Measurements from ENCODE around the gene PHKB.
"Not testable (repeated sequence)": the region's sequence is repeated elsewhere in the genome, so short reads cannot be mapped to it uniquely, and the experiment has no call there.

The PHKB gene

GRCh38 chr16:47672475-47672874 is 211.3 kb downstream of the PHKB start:
- H3K9me3 Mint-ChIP-seq: no peaks in the 10 kb centered on the region
- DNase-seq (no peak), ATAC-seq (replicated peaks) (no peak)
- peaks cover 10% of the 10 kb centered on the region for H3K36me3 Mint-ChIP-seq (ENCODE audit: insufficient read depth)
- no peaks in the 10 kb centered on the region for H3K27me3 Mint-ChIP-seq
- H3K4me1 Mint-ChIP-seq (ENCODE audit: low read depth in 2 of 2): peaks cover 9 to 10% of the 10 kb centered on the region in 2 donors
- no peak overlapping the region for H3K4me3 Mint-ChIP-seq
- peak overlapping the region in 1 of 2 donors; percentile 65 for H3K27ac Mint-ChIP-seq

- no peak overlapping the region for H3K27ac Mint-ChIP-seq
- no peaks in the 10 kb centered on the region for H3K27me3 Mint-ChIP-seq
- no peak overlapping the region for H3K4me3 Mint-ChIP-seq
- DNase-seq (no peak), ATAC-seq (replicated peaks) (no peak)
- H3K9me3 Mint-ChIP-seq: no peaks in the 10 kb centered on the region
- H3K36me3 Mint-ChIP-seq (ENCODE audit: insufficient read depth): peaks cover 10% of the 10 kb centered on the region
- H3K4me1 Mint-ChIP-seq (ENCODE audit: low read depth in 2 of 2): no peaks in the 10 kb centered on the region
Measured at GRCh38 chr16:47676635-47677177, 215.6 kb downstream of the PHKB start.

- DNase-seq; H3K4me1 Mint-ChIP-seq (ENCODE audit: low read depth in 2 of 2); H3K9me3 Mint-ChIP-seq; H3K27me3 Mint-ChIP-seq; H3K4me3 Mint-ChIP-seq; H3K27ac Mint-ChIP-seq; ATAC-seq (replicated peaks): not testable (repeated sequence)
- H3K36me3 Mint-ChIP-seq (ENCODE audit: insufficient read depth): peaks cover 13% of the 10 kb centered on the region
Measured at GRCh38 chr16:47681571-47681970, 220.4 kb downstream of the PHKB start.

GRCh38 chr16:47687694-47688093 is 226.6 kb downstream of the PHKB start:
- no peak for ATAC-seq (replicated peaks)
- H3K4me3 Mint-ChIP-seq: no peak overlapping the region
- no peaks in the 10 kb centered on the region for H3K27me3 Mint-ChIP-seq
- no peak for DNase-seq
- no peaks in the 10 kb centered on the region for H3K9me3 Mint-ChIP-seq
- peaks cover 29% of the 10 kb centered on the region for H3K36me3 Mint-ChIP-seq (ENCODE audit: insufficient read depth)
- H3K4me1 Mint-ChIP-seq (ENCODE audit: low read depth in 2 of 2): no peaks in the 10 kb centered on the region
- peak overlapping the region in 1 of 2 donors; percentile 21 for H3K27ac Mint-ChIP-seq

- ATAC-seq (replicated peaks) (no peak), DNase-seq (no peak)
- no peak overlapping the region for H3K4me3 Mint-ChIP-seq
- no peaks in the 10 kb centered on the region for H3K4me1 Mint-ChIP-seq (ENCODE audit: low read depth in 2 of 2)
- H3K9me3 Mint-ChIP-seq: no peaks in the 10 kb centered on the region
- peaks cover 57% of the 10 kb centered on the region for H3K36me3 Mint-ChIP-seq (ENCODE audit: insufficient read depth)
- no peaks in the 10 kb centered on the region for H3K27me3 Mint-ChIP-seq
- no peak overlapping the region for H3K27ac Mint-ChIP-seq
Measured at GRCh38 chr16:47693226-47693625, 232.1 kb downstream of the PHKB start.

- Mint-ChIP-seq H3K27me3 (no peaks in the 10 kb centered on the region), H3K9me3 (no peaks in the 10 kb centered on the region), H3K36me3 (ENCODE audit: insufficient read depth) (peaks cover 63% of the 10 kb centered on the region), H3K27ac (no peak overlapping the region), H3K4me3 (no peak overlapping the region), H3K4me1 (ENCODE audit: low read depth in 2 of 2) (no peaks in the 10 kb centered on the region)
- DNase-seq (no peak), ATAC-seq (replicated peaks) (no peak)
Measured at GRCh38 chr16:47694543-47694942, 233.4 kb downstream of the PHKB start.

GRCh38 chr16:47695756-47696155 is 234.6 kb downstream of the PHKB start:
- no peak overlapping the region for H3K27ac Mint-ChIP-seq
- no peak overlapping the region for H3K4me3 Mint-ChIP-seq
- H3K27me3 Mint-ChIP-seq: no peaks in the 10 kb centered on the region
- no peaks in the 10 kb centered on the region for H3K4me1 Mint-ChIP-seq (ENCODE audit: low read depth in 2 of 2)
- no peaks in the 10 kb centered on the region for H3K9me3 Mint-ChIP-seq
- DNase-seq (no peak), ATAC-seq (replicated peaks) (no peak)
- peaks cover 62% of the 10 kb centered on the region for H3K36me3 Mint-ChIP-seq (ENCODE audit: insufficient read depth)

- Mint-ChIP-seq H3K4me3 (no peak overlapping the region), H3K27ac (no peak overlapping the region), H3K27me3 (no peaks in the 10 kb centered on the region), H3K9me3 (no peaks in the 10 kb centered on the region), H3K4me1 (ENCODE audit: low read depth in 2 of 2) (no peaks in the 10 kb centered on the region), H3K36me3 (ENCODE audit: insufficient read depth) (peaks cover 57% of the 10 kb centered on the region)
- DNase-seq (no peak), ATAC-seq (replicated peaks) (no peak)
Measured at GRCh38 chr16:47697826-47698225, 236.7 kb downstream of the PHKB start.

- peaks cover 50% of the 10 kb centered on the region for H3K36me3 Mint-ChIP-seq (ENCODE audit: insufficient read depth)
- no peaks in the 10 kb centered on the region for H3K9me3 Mint-ChIP-seq
Measured at GRCh38 chr16:47699106-47699505, 238.0 kb downstream of the PHKB start.

GRCh38 chr16:47700857-47701587 is 239.9 kb downstream of the PHKB start:
- no peak overlapping the region for H3K27ac Mint-ChIP-seq
- no peak overlapping the region for H3K4me3 Mint-ChIP-seq
- no peaks in the 10 kb centered on the region for H3K4me1 Mint-ChIP-seq (ENCODE audit: low read depth in 2 of 2)
- no peaks in the 10 kb centered on the region for H3K9me3 Mint-ChIP-seq
- DNase-seq: no peak
- H3K27me3 Mint-ChIP-seq: no peaks in the 10 kb centered on the region
- ATAC-seq (replicated peaks): no peak
- H3K36me3 Mint-ChIP-seq (ENCODE audit: insufficient read depth): peaks cover 38% of the 10 kb centered on the region

More at GRCh38 chr16:47699106-47699505, 238.0 kb downstream of the PHKB start:
- no peak overlapping the region for H3K4me3 Mint-ChIP-seq
- H3K27me3 Mint-ChIP-seq: no peaks in the 10 kb centered on the region
- no peak for ATAC-seq (replicated peaks)
- no peaks in the 10 kb centered on the region for H3K4me1 Mint-ChIP-seq (ENCODE audit: low read depth in 2 of 2)
- H3K27ac Mint-ChIP-seq: no peak overlapping the region
- no peak for DNase-seq

- H3K9me3 Mint-ChIP-seq: no peaks in the 10 kb centered on the region
- DNase-seq (no peak), ATAC-seq (replicated peaks) (no peak)
- H3K27ac Mint-ChIP-seq: no peak overlapping the region
- H3K4me3 Mint-ChIP-seq: no peak overlapping the region
- peaks cover 5% of the 10 kb centered on the region for H3K36me3 Mint-ChIP-seq (ENCODE audit: insufficient read depth)
- H3K27me3 Mint-ChIP-seq: no peaks in the 10 kb centered on the region
- H3K4me1 Mint-ChIP-seq (ENCODE audit: low read depth in 2 of 2): peaks cover 0 to 3% of the 10 kb centered on the region in 2 donors
Measured at GRCh38 chr16:47705266-47705665, 244.1 kb downstream of the PHKB start.

- no peak for DNase-seq
- no peak overlapping the region for H3K27ac Mint-ChIP-seq
- no peak for ATAC-seq (replicated peaks)
- H3K9me3 Mint-ChIP-seq: no peaks in the 10 kb centered on the region
- peaks cover 0 to 11% of the 10 kb centered on the region in 2 donors for H3K27me3 Mint-ChIP-seq
- H3K4me3 Mint-ChIP-seq: no peak overlapping the region
- H3K4me1 Mint-ChIP-seq (ENCODE audit: low read depth in 2 of 2): peaks cover 0 to 8% of the 10 kb centered on the region in 2 donors
- no peaks in the 10 kb centered on the region for H3K36me3 Mint-ChIP-seq (ENCODE audit: insufficient read depth)
Measured at GRCh38 chr16:47711809-47712208, 250.7 kb downstream of the PHKB start.

GRCh38 chr16:47712276-47713224 is 251.4 kb downstream of the PHKB start:
- no peak for DNase-seq
- Mint-ChIP-seq H3K9me3 (no peaks in the 10 kb centered on the region), H3K4me3 (no peak overlapping the region), H3K27ac (no peak overlapping the region), H3K36me3 (ENCODE audit: insufficient read depth) (no peaks in the 10 kb centered on the region), H3K4me1 (ENCODE audit: low read depth in 2 of 2) (peaks cover 0 to 8% of the 10 kb centered on the region in 2 donors), H3K27me3 (peaks cover 0 to 11% of the 10 kb centered on the region in 2 donors)
- ATAC-seq (replicated peaks): no peak
